ENCODE results near the gene KRT75.

- TF ChIP-seq ZNF488 (tag by site-specific recombination; IDR thresholded peaks at IDR 0.05) (no peak), ZNF530 (tag by site-specific recombination; IDR thresholded peaks at IDR 0.05; ENCODE audit: low read depth) (no peak), ZNF398 (tag by site-specific recombination; IDR thresholded peaks at IDR 0.05) (no peak), ZNF792 (tag by site-specific recombination; IDR thresholded peaks at IDR 0.05) (no peak), HOXA7 (CRISPR knock-in tag; IDR thresholded peaks at IDR 0.05; ENCODE audit: borderline replicate concordance) (no peak), ZNF280D (tag by site-specific recombination; IDR thresholded peaks at IDR 0.05) (no peak), ZNF561 (tag by site-specific recombination; IDR thresholded peaks at IDR 0.05; ENCODE audit: borderline replicate concordance) (no peak), ZNF239 (tag by site-specific recombination; IDR thresholded peaks at IDR 0.05) (no peak), ZNF629 (tag by site-specific recombination; IDR thresholded peaks at IDR 0.05) (no peak)
- TF ChIP-seq, protein P1, sequence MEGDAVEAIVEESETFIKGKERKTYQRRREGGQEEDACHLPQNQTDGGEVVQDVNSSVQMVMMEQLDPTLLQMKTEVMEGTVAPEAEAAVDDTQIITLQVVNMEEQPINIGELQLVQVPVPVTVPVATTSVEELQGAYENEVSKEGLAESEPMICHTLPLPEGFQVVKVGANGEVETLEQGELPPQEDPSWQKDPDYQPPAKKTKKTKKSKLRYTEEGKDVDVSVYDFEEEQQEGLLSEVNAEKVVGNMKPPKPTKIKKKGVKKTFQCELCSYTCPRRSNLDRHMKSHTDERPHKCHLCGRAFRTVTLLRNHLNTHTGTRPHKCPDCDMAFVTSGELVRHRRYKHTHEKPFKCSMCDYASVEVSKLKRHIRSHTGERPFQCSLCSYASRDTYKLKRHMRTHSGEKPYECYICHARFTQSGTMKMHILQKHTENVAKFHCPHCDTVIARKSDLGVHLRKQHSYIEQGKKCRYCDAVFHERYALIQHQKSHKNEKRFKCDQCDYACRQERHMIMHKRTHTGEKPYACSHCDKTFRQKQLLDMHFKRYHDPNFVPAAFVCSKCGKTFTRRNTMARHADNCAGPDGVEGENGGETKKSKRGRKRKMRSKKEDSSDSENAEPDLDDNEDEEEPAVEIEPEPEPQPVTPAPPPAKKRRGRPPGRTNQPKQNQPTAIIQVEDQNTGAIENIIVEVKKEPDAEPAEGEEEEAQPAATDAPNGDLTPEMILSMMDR (tag by site-specific recombination; IDR thresholded peaks at IDR 0.05), result no peak
- TF ChIP-seq, protein P2, sequence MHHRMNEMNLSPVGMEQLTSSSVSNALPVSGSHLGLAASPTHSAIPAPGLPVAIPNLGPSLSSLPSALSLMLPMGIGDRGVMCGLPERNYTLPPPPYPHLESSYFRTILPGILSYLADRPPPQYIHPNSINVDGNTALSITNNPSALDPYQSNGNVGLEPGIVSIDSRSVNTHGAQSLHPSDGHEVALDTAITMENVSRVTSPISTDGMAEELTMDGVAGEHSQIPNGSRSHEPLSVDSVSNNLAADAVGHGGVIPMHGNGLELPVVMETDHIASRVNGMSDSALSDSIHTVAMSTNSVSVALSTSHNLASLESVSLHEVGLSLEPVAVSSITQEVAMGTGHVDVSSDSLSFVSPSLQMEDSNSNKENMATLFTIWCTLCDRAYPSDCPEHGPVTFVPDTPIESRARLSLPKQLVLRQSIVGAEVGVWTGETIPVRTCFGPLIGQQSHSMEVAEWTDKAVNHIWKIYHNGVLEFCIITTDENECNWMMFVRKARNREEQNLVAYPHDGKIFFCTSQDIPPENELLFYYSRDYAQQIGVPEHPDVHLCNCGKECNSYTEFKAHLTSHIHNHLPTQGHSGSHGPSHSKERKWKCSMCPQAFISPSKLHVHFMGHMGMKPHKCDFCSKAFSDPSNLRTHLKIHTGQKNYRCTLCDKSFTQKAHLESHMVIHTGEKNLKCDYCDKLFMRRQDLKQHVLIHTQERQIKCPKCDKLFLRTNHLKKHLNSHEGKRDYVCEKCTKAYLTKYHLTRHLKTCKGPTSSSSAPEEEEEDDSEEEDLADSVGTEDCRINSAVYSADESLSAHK (tag by site-specific recombination; IDR thresholded peaks at IDR 0.05), result no peak
Observed at GRCh38 chr12:52416795-52417194, 17.4 kb downstream of the KRT75 start.

Data from HEK293 (cell line).